Activated T-cell treated with anti-CD3 and anti-CD28 coated beads for 4 hours (primary cell): ENCODE measurements around the gene CEBPZOS.

ENCODE experiments used
- DNase-seq: peaks from one replicate; pipeline ENCODE4 v3.0.0-alpha.2; 2020

The CEBPZOS gene

GRCh38 chr2:37244017-37244416 lies 47.7 kb downstream of the CEBPZOS start:
- DNase-seq: no peak

GRCh38 chr2:37244755-37245154 lies 48.5 kb downstream of the CEBPZOS start:
- no peak for DNase-seq

DNA sequence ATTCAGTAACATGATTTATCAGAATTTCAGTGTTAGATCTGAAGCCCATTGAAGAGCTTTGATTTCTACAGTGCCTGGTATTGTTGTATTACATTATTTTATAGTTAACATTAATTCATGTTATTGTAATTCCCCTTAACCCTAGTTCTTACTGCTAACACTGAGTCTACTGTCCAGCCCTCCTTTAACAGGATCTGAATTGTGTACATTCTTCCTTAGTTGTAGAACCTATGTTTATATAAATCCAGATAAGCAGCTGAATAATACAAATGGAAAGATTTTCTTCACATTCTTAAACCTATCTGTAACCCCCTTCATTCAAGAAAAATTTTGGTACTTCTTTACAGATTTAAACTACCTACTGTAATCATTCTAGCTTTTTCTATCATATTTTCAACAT lies 49.9 kb downstream of the CEBPZOS start:
- DNase-seq: no peak

DNA sequence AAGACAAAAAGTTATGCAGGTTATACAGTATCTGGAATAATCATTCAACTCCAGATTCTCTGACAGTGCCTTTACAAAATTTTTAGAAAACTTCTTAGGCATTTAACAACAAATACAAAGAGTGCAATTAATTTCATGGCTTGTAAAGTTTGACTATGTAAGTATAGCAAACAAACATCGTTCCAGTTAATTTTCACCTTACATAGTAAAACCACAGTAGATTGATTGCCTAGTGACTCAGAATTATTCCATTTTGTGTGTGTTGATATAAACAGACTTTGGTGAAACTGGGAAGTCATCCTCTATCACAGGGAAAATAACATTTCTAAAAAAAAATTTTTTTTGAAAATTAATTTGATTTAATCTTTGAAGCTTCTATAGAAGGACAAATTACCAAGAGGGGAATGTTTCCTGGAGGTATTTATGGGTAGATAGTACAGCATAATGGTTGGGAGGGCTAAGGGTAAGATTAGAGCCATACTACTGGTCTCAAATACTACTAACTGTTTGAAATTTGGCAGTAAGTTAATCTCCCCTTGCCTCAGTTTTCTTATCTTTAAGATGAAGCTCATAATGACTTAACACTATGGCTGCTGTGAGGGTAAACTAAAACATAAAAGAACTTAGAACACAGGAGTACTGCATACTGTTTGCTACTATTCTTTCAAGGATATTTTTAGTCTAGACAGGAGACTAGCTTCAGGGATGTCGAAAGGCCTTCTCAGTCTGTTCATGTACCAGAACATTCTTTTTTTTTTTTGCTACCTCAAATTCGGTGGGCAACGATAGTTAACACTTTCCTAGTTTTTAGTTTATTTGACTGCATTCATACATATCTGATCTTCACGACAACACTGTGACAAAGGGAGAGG lies 54.8 kb downstream of the CEBPZOS start:
- no peak for DNase-seq
